GM23338 (cell line): Measurements from ENCODE around the gene ZNF48. TPM values are rescaled to one million over a fixed set of nuclear protein-coding genes. Genes with fewer than 3 reads are reported as not detected.
A peak's percentile ranks its signal among the peaks of the same experiment; 100 is the strongest.

Experiments used
- ATAC-seq: fragments of 200-7000 bp; cut with Tn5 transposase; 3 replicates; pipeline ENCODE4 v1.9.1; 2020
- DNase-seq: peaks from one replicate; pipeline ENCODE4 v3.0.0-alpha.2; 2015; ENCODE audit warnings: low spot score
- H2AFZ ChIP-seq: fragments of 200-600 bp; sonication (generic); 2 replicates; pipeline ENCODE4 v1.8.0; 2016; ENCODE audit warnings: antibody characterized with exemption, mild to moderate bottlenecking, moderate library complexity
- H3F3A ChIP-seq: fragments of 200-600 bp; sonication (generic); replicated peaks from 2 replicates; pipeline ENCODE4 v1.8.0; 2017; ENCODE audit warnings: antibody characterized with exemption, mixed run types, low read depth
- H3K27ac ChIP-seq: fragments of 200-600 bp; sonication (generic); 2 replicates; pipeline ENCODE4 v1.6.1; 2016; ENCODE audit warnings: low read depth
- H3K27me3 ChIP-seq: fragments of 200-600 bp; sonication (generic); 2 replicates; pipeline ENCODE4 v1.8.0; 2016; ENCODE audit warnings: mild to moderate bottlenecking, mixed run types, moderate library complexity; ENCODE audit not compliant: insufficient read depth
- H3K36me3 ChIP-seq: fragments of 200-600 bp; sonication (generic); 2 replicates; pipeline ENCODE4 v1.8.0; 2016; ENCODE audit warnings: mild to moderate bottlenecking; ENCODE audit not compliant: insufficient read depth
- H3K4me1 ChIP-seq: fragments of 200-600 bp; sonication (generic); 2 replicates; pipeline ENCODE4 v1.8.0; 2016; ENCODE audit warnings: mild to moderate bottlenecking, moderate library complexity; ENCODE audit not compliant: insufficient read depth
- H3K4me2 ChIP-seq: fragments of 200-600 bp; sonication (generic); 2 replicates; pipeline ENCODE4 v1.7.1; 2017; ENCODE audit warnings: mixed run types
- H3K4me3 ChIP-seq: fragments of 200-600 bp; sonication (generic); 2 replicates; pipeline ENCODE4 v1.6.1; 2016; ENCODE audit warnings: mixed run types
- H3K79me2 ChIP-seq: fragments of 200-600 bp; sonication (generic); replicated peaks from 2 replicates; pipeline ENCODE4 v1.8.0; 2017; ENCODE audit warnings: mild to moderate bottlenecking; ENCODE audit not compliant: insufficient read depth
- H3K9me2 ChIP-seq: fragments of 200-600 bp; sonication (generic); 2 replicates; pipeline ENCODE4 v1.8.0; 2017; ENCODE audit not compliant: insufficient read depth
- H4K20me1 ChIP-seq: fragments of 200-600 bp; sonication (generic); replicated peaks from 2 replicates; pipeline ENCODE4 v1.8.0; 2017; ENCODE audit warnings: mild to moderate bottlenecking; ENCODE audit not compliant: insufficient read depth
- H3K27ac Mint-ChIP-seq: 2 replicates; pipeline ENCODE4 v1.8.0; 2020; ENCODE audit warnings: inconsistent platforms, mild to moderate bottlenecking, moderate library complexity, mixed read lengths
- H3K27me3 Mint-ChIP-seq: 3 replicates; pipeline ENCODE4 v1.8.0; 2022; ENCODE audit warnings: low read depth, mild to moderate bottlenecking, moderate library complexity, mixed read lengths, inconsistent platforms; ENCODE audit not compliant: insufficient read depth, poor library complexity
- H3K36me3 Mint-ChIP-seq: 3 replicates; pipeline ENCODE4 v1.8.0; 2021; ENCODE audit warnings: low read depth, mild to moderate bottlenecking, inconsistent platforms, moderate library complexity, mixed read lengths
- H3K4me1 Mint-ChIP-seq: 3 replicates; pipeline ENCODE4 v1.8.0; 2020; ENCODE audit warnings: mild to moderate bottlenecking, inconsistent platforms, mixed read lengths
- H3K4me3 Mint-ChIP-seq: 3 replicates; pipeline ENCODE4 v1.8.0; 2021; ENCODE audit warnings: moderate library complexity, mild to moderate bottlenecking, inconsistent platforms, mixed read lengths
- H3K9me3 Mint-ChIP-seq: 3 replicates; pipeline ENCODE4 v1.8.0; 2020; ENCODE audit warnings: moderate library complexity, mild to moderate bottlenecking, inconsistent platforms, mixed read lengths
- EZH2 ChIP-seq: fragments of 200-600 bp; sonication (generic); IDR thresholded peaks from one replicate; pipeline ENCODE4 v1.8.0; 2017; ENCODE audit warnings: antibody characterized with exemption, mild to moderate bottlenecking, low read depth; ENCODE audit not compliant: unreplicated experiment
- EZH2phosphoT487 ChIP-seq: fragments of 200-600 bp; sonication (generic); IDR thresholded peaks from one replicate; pipeline ENCODE4 v1.8.1; 2018; ENCODE audit warnings: antibody characterized with exemption; ENCODE audit not compliant: unreplicated experiment
- NANOG ChIP-seq: IDR thresholded peaks from 2 replicates; pipeline ENCODE4 v1.6.1; 2016; ENCODE audit warnings: antibody characterized with exemption, borderline replicate concordance
- POLR2AphosphoS5 ChIP-seq: IDR thresholded peaks from 2 replicates; pipeline ENCODE4 v1.6.1; 2016; ENCODE audit warnings: antibody characterized with exemption, low read depth
- polyA plus RNA-seq: library from polyadenylated mRNA; unstranded; fragments of >200 nt; fragmentation: Nextera tagmentation; extraction: Ambion mirVana; gene quantifications from 2 replicates; pipeline ENCODE4 v1.2.1, GENCODE V29; 2016
- total RNA-seq: library from RNA; depleted of rRNA; stranded (reverse); fragments of >200 nt; shearing (Covaris generic); gene quantifications from 2 replicates; pipeline ENCODE4 v1.2.3, GENCODE V29; 2014
- TF ChIP-seq, protein P1 (sequence below): fragments of 250-450 bp; sonication (Bioruptor Pico); IDR thresholded peaks from 2 replicates; pipeline ENCODE4 v1.5.0; 2020; ENCODE audit warnings: mild to moderate bottlenecking, moderate library complexity
- TF ChIP-seq, protein P2 (sequence below): IDR thresholded peaks from one replicate; pipeline ENCODE4 v1.6.1; 2018; ENCODE audit warnings: antibody characterized with exemption; ENCODE audit not compliant: unreplicated experiment
- TF ChIP-seq, protein P3 (sequence below): IDR thresholded peaks from 2 replicates; pipeline ENCODE4 v1.6.1; 2016; ENCODE audit warnings: antibody characterized with exemption

ZNF48 gene
- total and polyA plus RNA-seq, 2 experiments from 2014 or later, result 4.8 to 44.3 TPM

DNA sequence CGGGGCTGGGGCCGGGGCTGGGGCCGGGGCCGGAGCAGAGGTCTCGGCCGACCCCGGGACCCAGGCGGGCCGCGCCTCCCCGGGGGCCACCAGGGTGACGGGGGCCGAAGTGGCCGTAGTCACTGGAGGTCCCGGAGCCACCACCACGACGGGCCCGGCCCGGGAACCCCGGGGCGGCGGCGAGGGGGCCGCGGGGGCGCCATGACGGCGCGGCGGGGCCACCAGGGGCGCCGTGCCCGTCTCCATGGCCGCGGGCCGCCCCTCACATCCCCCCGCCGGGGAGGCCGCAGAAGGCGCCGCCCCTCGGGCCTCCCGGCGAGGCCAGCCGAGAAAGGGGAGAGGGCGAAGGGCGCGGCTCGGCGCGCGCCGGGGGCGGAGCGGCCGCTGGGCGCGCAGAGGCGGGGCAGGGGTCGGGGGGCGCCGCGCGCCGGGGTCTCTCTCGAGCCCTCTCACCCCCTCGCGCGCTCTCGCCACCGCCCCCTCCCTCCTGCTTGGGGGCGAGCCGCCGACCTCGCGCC is 25.2 kb upstream of the ZNF48 start:
- Histone ChIP-seq H2AFZ (no peak overlapping the region), H3F3A (no peaks in the 10 kb centered on the region), H3K36me3 (no peaks in the 10 kb centered on the region), H3K4me3 (peak overlapping the region; percentile 85), H3K4me2 (peak overlapping the region; percentile 98), H3K4me1 (peaks cover 11% of the 10 kb centered on the region), H3K27ac (no peak overlapping the region), H4K20me1 (peaks cover 10% of the 10 kb centered on the region; the same call in 1 of the 2 replicates), H3K9me2 (no peaks in the 10 kb centered on the region), H3K27me3 (no peaks in the 10 kb centered on the region), H3K79me2 (peaks cover 37% of the 10 kb centered on the region)
- Mint-ChIP-seq H3K27me3 (peaks cover 19% of the 10 kb centered on the region), H3K4me1 (peaks cover 33% of the 10 kb centered on the region), H3K4me3 (peak overlapping the region; percentile 74; the same call in 2 of the 3 replicates), H3K36me3 (peaks cover 9% of the 10 kb centered on the region; the same call in 2 of the 3 replicates), H3K9me3 (no peaks in the 10 kb centered on the region), H3K27ac (no peak overlapping the region)
- DNase-seq (no peak), ATAC-seq (no peak)
- no peak for TF ChIP-seq EZH2phosphoT487
- TF ChIP-seq, protein P1, sequence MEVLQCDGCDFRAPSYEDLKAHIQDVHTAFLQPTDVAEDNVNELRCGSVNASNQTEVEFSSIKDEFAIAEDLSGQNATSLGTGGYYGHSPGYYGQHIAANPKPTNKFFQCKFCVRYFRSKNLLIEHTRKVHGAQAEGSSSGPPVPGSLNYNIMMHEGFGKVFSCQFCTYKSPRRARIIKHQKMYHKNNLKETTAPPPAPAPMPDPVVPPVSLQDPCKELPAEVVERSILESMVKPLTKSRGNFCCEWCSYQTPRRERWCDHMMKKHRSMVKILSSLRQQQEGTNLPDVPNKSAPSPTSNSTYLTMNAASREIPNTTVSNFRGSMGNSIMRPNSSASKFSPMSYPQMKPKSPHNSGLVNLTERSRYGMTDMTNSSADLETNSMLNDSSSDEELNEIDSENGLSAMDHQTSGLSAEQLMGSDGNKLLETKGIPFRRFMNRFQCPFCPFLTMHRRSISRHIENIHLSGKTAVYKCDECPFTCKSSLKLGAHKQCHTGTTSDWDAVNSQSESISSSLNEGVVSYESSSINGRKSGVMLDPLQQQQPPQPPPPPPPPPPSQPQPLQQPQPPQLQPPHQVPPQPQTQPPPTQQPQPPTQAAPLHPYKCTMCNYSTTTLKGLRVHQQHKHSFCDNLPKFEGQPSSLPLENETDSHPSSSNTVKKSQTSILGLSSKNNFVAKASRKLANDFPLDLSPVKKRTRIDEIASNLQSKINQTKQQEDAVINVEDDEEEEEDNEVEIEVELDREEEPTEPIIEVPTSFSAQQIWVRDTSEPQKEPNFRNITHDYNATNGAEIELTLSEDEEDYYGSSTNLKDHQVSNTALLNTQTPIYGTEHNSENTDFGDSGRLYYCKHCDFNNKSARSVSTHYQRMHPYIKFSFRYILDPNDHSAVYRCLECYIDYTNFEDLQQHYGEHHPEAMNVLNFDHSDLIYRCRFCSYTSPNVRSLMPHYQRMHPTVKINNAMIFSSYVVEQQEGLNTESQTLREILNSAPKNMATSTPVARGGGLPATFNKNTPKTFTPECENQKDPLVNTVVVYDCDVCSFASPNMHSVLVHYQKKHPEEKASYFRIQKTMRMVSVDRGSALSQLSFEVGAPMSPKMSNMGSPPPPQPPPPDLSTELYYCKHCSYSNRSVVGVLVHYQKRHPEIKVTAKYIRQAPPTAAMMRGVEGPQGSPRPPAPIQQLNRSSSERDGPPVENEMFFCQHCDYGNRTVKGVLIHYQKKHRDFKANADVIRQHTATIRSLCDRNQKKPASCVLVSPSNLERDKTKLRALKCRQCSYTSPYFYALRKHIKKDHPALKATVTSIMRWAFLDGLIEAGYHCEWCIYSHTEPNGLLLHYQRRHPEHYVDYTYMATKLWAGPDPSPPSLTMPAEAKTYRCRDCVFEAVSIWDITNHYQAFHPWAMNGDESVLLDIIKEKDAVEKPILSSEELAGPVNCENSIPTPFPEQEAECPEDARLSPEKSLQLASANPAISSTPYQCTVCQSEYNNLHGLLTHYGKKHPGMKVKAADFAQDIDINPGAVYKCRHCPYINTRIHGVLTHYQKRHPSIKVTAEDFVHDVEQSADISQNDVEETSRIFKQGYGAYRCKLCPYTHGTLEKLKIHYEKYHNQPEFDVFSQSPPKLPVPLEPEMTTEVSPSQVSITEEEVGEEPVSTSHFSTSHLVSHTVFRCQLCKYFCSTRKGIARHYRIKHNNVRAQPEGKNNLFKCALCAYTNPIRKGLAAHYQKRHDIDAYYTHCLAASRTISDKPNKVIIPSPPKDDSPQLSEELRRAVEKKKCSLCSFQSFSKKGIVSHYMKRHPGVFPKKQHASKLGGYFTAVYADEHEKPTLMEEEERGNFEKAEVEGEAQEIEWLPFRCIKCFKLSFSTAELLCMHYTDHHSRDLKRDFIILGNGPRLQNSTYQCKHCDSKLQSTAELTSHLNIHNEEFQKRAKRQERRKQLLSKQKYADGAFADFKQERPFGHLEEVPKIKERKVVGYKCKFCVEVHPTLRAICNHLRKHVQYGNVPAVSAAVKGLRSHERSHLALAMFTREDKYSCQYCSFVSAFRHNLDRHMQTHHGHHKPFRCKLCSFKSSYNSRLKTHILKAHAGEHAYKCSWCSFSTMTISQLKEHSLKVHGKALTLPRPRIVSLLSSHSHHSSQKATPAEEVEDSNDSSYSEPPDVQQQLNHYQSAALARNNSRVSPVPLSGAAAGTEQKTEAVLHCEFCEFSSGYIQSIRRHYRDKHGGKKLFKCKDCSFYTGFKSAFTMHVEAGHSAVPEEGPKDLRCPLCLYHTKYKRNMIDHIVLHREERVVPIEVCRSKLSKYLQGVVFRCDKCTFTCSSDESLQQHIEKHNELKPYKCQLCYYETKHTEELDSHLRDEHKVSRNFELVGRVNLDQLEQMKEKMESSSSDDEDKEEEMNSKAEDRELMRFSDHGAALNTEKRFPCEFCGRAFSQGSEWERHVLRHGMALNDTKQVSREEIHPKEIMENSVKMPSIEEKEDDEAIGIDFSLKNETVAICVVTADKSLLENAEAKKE (CRISPR knock-in tag), result no peak
- TF ChIP-seq POLR2AphosphoS5, result no peak; the same call in none of the 2 replicates
- TF ChIP-seq EZH2, result no peak
- TF ChIP-seq NANOG, result no peak
- TF ChIP-seq, protein P2, sequence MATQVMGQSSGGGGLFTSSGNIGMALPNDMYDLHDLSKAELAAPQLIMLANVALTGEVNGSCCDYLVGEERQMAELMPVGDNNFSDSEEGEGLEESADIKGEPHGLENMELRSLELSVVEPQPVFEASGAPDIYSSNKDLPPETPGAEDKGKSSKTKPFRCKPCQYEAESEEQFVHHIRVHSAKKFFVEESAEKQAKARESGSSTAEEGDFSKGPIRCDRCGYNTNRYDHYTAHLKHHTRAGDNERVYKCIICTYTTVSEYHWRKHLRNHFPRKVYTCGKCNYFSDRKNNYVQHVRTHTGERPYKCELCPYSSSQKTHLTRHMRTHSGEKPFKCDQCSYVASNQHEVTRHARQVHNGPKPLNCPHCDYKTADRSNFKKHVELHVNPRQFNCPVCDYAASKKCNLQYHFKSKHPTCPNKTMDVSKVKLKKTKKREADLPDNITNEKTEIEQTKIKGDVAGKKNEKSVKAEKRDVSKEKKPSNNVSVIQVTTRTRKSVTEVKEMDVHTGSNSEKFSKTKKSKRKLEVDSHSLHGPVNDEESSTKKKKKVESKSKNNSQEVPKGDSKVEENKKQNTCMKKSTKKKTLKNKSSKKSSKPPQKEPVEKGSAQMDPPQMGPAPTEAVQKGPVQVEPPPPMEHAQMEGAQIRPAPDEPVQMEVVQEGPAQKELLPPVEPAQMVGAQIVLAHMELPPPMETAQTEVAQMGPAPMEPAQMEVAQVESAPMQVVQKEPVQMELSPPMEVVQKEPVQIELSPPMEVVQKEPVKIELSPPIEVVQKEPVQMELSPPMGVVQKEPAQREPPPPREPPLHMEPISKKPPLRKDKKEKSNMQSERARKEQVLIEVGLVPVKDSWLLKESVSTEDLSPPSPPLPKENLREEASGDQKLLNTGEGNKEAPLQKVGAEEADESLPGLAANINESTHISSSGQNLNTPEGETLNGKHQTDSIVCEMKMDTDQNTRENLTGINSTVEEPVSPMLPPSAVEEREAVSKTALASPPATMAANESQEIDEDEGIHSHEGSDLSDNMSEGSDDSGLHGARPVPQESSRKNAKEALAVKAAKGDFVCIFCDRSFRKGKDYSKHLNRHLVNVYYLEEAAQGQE, result no peak
- TF ChIP-seq, protein P3, sequence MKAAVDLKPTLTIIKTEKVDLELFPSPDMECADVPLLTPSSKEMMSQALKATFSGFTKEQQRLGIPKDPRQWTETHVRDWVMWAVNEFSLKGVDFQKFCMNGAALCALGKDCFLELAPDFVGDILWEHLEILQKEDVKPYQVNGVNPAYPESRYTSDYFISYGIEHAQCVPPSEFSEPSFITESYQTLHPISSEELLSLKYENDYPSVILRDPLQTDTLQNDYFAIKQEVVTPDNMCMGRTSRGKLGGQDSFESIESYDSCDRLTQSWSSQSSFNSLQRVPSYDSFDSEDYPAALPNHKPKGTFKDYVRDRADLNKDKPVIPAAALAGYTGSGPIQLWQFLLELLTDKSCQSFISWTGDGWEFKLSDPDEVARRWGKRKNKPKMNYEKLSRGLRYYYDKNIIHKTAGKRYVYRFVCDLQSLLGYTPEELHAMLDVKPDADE, result no peak
